GM12878 (cell line): ENCODE measurements around the gene ARHGAP45. TPM values are rescaled to one million over a fixed set of nuclear protein-coding genes. Genes with fewer than 3 reads are reported as not detected.

Experiments
- ATAC-seq: fragments of 200-7000 bp; cut with Tn5 transposase; 3 replicates; pipeline ENCODE4 v1.9.1; 2020; ENCODE audit warnings: mild to moderate bottlenecking, moderate library complexity
- BruUV-seq: library from RNA; stranded (reverse); fragments of 400-500 nt; replicated peaks from 2 replicates; lab custom pipeline; 2021; lab: Mats Ljungman, UMichigan
- CTCF ChIA-PET: fragments of 300-600 bp; sonication (Branson Sonifier 250); formaldehyde crosslinking; extraction: SDS; loops from one replicate; lab custom pipeline; 2021; ENCODE audit warnings: inconsistent platforms; lab: Yijun Ruan, JAX
- POLR2A ChIA-PET: fragments of 350-600 bp; formaldehyde crosslinking; extraction: SDS; loops from one replicate; lab custom pipeline; 2021; ENCODE audit warnings: inconsistent platforms; lab: Charles Lee
- RAD21 ChIA-PET: fragments of 300-600 bp; sonication (Branson Sonifier 250); formaldehyde crosslinking; loops from one replicate; lab custom pipeline; 2023; ENCODE audit warnings: antibody characterized with exemption; ENCODE audit not compliant: unreplicated experiment; lab: Charles Lee
- SMC1A ChIA-PET: fragments of 300-600 bp; sonication (Branson Sonifier 250); formaldehyde crosslinking; loops from one replicate; lab custom pipeline; 2023; ENCODE audit not compliant: unreplicated experiment, uncharacterized antibody; lab: Charles Lee
- DNase-seq: peaks from one replicate; pipeline ENCODE4 v3.0.0-alpha.2; 2011; ENCODE audit warnings: low read depth, low spot score
- FAIRE-seq: peaks from 3 replicates; lab custom pipeline; 2011; peaks lifted over from hg19 to GRCh38; lab: Jason Lieb, UNC
- H2AFZ ChIP-seq: 2 replicates; pipeline ENCODE4 v1.6.0; 2011; ENCODE audit warnings: low read depth, low read length, control low read depth; ENCODE audit not compliant: control insufficient read depth
- H3K27ac ChIP-seq: 2 replicates; pipeline ENCODE4 v1.5.1; 2011; ENCODE audit warnings: control low read depth; ENCODE audit not compliant: control insufficient read depth, insufficient read depth
- H3K27me3 ChIP-seq, 2 experiments: replicated peaks in 1 of 2; 2 replicates each; pipeline versions ENCODE4 v1.6.0 to v1.6.1; 2011; ENCODE audit warnings: low read length in 1 of 2; ENCODE audit not compliant: control insufficient read depth in 2 of 2, insufficient read depth in 2 of 2
- H3K36me3 ChIP-seq, 2 experiments: 2 replicates each; pipeline ENCODE4 v1.5.1; 2011; ENCODE audit warnings: low read length in 1 of 2; ENCODE audit not compliant: control insufficient read depth in 2 of 2, insufficient read depth in 2 of 2
- H3K4me1 ChIP-seq: 2 replicates; pipeline ENCODE4 v1.6.1; 2011; ENCODE audit warnings: mild to moderate bottlenecking, low read length, moderate library complexity, mixed read lengths; ENCODE audit not compliant: control insufficient read depth, insufficient read depth
- H3K4me2 ChIP-seq: 2 replicates; pipeline ENCODE4 v1.6.0; 2011; ENCODE audit warnings: control low read depth; ENCODE audit not compliant: control insufficient read depth, insufficient read depth
- H3K4me3 ChIP-seq: fragments of 200-600 bp; sonication (generic); 2 replicates; pipeline ENCODE4 v1.5.1; 2016
- H3K79me2 ChIP-seq: 2 replicates; pipeline ENCODE4 v1.6.0; 2011; ENCODE audit warnings: low read length; ENCODE audit not compliant: control insufficient read depth, insufficient read depth
- H3K9ac ChIP-seq: 2 replicates; pipeline ENCODE4 v1.8.0; 2011; ENCODE audit warnings: low read length, control low read depth, mixed read lengths; ENCODE audit not compliant: control insufficient read depth, insufficient read depth
- H3K9me3 ChIP-seq: replicated peaks from 3 replicates; pipeline ENCODE4 v1.5.1; 2011; ENCODE audit warnings: mild to moderate bottlenecking, low read length; ENCODE audit not compliant: control insufficient read depth, insufficient read depth
- H4K20me1 ChIP-seq: 2 replicates; pipeline ENCODE4 v1.6.0; 2011; ENCODE audit not compliant: control insufficient read depth, insufficient read depth
- BACH1 ChIP-seq: fragments of 450-650 bp; IDR thresholded peaks from 2 replicates; pipeline ENCODE4 v1.6.1; 2017; ENCODE audit warnings: mild to moderate bottlenecking, borderline replicate concordance
- RFX5 ChIP-seq: IDR thresholded peaks from 2 replicates; pipeline ENCODE4 v1.6.1; 2011; ENCODE audit warnings: low read depth, low read length, improper control_type of control experiment
- TAF1 ChIP-seq: IDR thresholded peaks from 2 replicates; pipeline ENCODE4 v1.6.1; 2011; ENCODE audit warnings: mild to moderate bottlenecking, low read depth, low read length, borderline replicate concordance
- TCF12 ChIP-seq: IDR thresholded peaks from 2 replicates; pipeline ENCODE4 v1.6.1; 2011; ENCODE audit warnings: low read depth, mild to moderate bottlenecking, low read length
- ZNF592 ChIP-seq: fragments of 450-650 bp; IDR thresholded peaks from 2 replicates; pipeline ENCODE4 v1.6.1; 2017; ENCODE audit warnings: mild to moderate bottlenecking, moderate library complexity
- WGBS: methylation state at CpG from one replicate; pipeline ENCODE4 v1.1.6; 2016; ENCODE audit warnings: low lambda C conversion rate; ENCODE audit not compliant: insufficient replicate concordance, insufficient coverage; ENCODE audit errors: missing lambda C conversion rate; 5-methylcytosine and 5-hydroxymethylcytosine counted together
- in situ Hi-C: fragments of 300-500 bp; cut with MboI; formaldehyde crosslinking; loops from 9 replicates; pipeline ENCODE4 v1.14.3; 2018; ENCODE audit warnings: mixed read lengths
- intact Hi-C: fragments of 100-400 bp; cut with micrococcal nuclease; formaldehyde crosslinking; loops from one replicate; pipeline ENCODE4 v1.14.2; 2022; ENCODE audit not compliant: unreplicated experiment
- polyA plus RNA-seq, 11 experiments: library from polyadenylated mRNA; depleted of rRNA in 4 of 11; unstranded in 6 of 11; stranded (reverse) in 5 of 11; fragments of >200 nt; fragmentation: Nextera tagmentation in 4 of 11; fragmentation: Illumina TruSeq in 1 of 11; extraction: Ambion mirVana in 4 of 11; extraction: Trizol in 1 of 11; gene quantifications; 1 replicate in 1 of 11; 2 replicates in 10 of 11; pipeline versions ENCODE4 v1.2.1 to v1.2.3, GENCODE V29; 2011 to 2016; ENCODE audit warnings: inconsistent platforms in 2 of 11, missing spikeins in 2 of 11, low read depth in 1 of 11
- total RNA-seq, 4 experiments: library from RNA; depleted of rRNA in 3 of 4; stranded (reverse); fragments of >200 nt in 3 of 4; fragmentation: Illumina TruSeq in 1 of 4; extraction: Trizol in 1 of 4; gene quantifications; 2 replicates each; pipeline versions ENCODE4 v1.2.1 to v1.2.3, GENCODE V29; 2013 to 2021

ARHGAP45 gene
- total and polyA plus RNA-seq, 10 of the 15 experiments (the other 5 are each of a cell fraction or from before 2014, with no cell fraction given): 1.4 to 151 (median 59.9) TPM

- intact Hi-C loops (no loop called here), in situ Hi-C loops (no loop called here)
- ChIA-PET POLR2A (interaction anchor here (0.6 to 0.7 kb wide), 4 partner anchors 27 to 1901 kb away, joined by 3 to 8 read pairs (median 6); no protein-coding TSS in a partner anchor), CTCF (no interaction called here), RAD21 (no interaction called here), SMC1A (no interaction called here)
- DNase-seq (no peak), ATAC-seq (no peak), FAIRE-seq (no peak)
- BruUV-seq: no TSS peak
- H3K27me3 ChIP-seq: no peaks in the 10 kb centered on the region
- peaks cover 0 to 7% of the 10 kb centered on the region in 2 experiments; a peak in 2 of 4 replicates for H3K36me3 ChIP-seq
- H3K27ac ChIP-seq: no peak overlapping the region
- peaks cover 28% of the 10 kb centered on the region for H3K4me1 ChIP-seq
- H3K9me3 ChIP-seq: no peaks in the 10 kb centered on the region
- H3K4me3 ChIP-seq: no peak overlapping the region
- 88% methylated on average over 17 of the region's 17 CpGs for WGBS
- H3K4me2 ChIP-seq: no peak overlapping the region
- H4K20me1 ChIP-seq: no peaks in the 10 kb centered on the region
- TF ChIP-seq TCF12: no peak
- TF ChIP-seq BACH1: no peak
- no peak for TF ChIP-seq RFX5
- TF ChIP-seq TAF1: no peak
- TF ChIP-seq ZNF592: no peak
- H2AFZ ChIP-seq: no peak overlapping the region
- H3K79me2 ChIP-seq: peaks cover 24% of the 10 kb centered on the region
- no peak overlapping the region for H3K9ac ChIP-seq
These were observed 68.5 kb downstream of the ARHGAP45 start for GRCh38 chr19:1135454-1135853.
